ENCODE results near the gene SLC6A7. TPM values are rescaled to one million over a fixed set of nuclear protein-coding genes. Genes with fewer than 3 reads are reported as not detected.

SLC6A7 gene
- polyA plus RNA-seq, 1 donor: 5.7 TPM

DNA sequence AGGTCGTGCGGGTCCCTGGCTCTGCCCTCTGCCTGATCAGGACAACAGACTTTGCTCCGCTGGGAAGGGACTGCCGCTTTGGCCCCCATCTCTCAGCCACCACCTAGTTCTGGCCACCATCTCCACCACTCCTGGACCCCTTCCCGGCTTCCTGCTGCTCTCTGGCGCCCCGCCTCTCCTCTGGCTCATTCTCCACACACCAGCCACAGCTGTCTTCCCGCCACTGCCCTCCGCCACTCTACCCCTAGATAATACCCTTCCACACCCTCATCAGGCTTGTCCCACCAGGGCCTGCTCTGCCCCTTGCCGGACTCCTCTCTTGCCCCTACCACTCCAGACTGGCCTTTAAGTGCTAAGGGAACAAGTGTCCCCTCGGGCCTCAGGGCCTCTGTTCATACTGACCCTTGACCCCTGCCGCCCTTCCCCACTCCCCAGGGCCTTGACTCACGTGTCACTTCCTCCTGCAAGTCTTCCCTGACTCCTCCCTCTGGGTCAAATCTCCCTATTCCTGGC is 26.3 kb upstream of the SLC6A7 start:
- Histone ChIP-seq H3K36me3 (ENCODE audit: control insufficient read depth, insufficient read depth, low read length) (no peaks in the 10 kb centered on the region), H3K4me3 (ENCODE audit: low read length) (no peak overlapping the region), H3K27me3 (ENCODE audit: control insufficient read depth, insufficient read depth, low read length) (peaks cover 2% of the 10 kb centered on the region), H3K27ac (ENCODE audit: low read length) (peak overlapping the region; percentile 99), H3K4me1 (ENCODE audit: control insufficient read depth, insufficient read depth, low read length) (peaks cover 56% of the 10 kb centered on the region), H3K9me3 (ENCODE audit: control insufficient read depth, low read depth, low read length) (no peaks in the 10 kb centered on the region)
- DNase-seq: peak in 1 of 2 donors; percentile 86
- WGBS (ENCODE audit: insufficient coverage, low lambda C conversion rate): no CpG with 5 or more reads among the region's 13 CpGs

DNA sequence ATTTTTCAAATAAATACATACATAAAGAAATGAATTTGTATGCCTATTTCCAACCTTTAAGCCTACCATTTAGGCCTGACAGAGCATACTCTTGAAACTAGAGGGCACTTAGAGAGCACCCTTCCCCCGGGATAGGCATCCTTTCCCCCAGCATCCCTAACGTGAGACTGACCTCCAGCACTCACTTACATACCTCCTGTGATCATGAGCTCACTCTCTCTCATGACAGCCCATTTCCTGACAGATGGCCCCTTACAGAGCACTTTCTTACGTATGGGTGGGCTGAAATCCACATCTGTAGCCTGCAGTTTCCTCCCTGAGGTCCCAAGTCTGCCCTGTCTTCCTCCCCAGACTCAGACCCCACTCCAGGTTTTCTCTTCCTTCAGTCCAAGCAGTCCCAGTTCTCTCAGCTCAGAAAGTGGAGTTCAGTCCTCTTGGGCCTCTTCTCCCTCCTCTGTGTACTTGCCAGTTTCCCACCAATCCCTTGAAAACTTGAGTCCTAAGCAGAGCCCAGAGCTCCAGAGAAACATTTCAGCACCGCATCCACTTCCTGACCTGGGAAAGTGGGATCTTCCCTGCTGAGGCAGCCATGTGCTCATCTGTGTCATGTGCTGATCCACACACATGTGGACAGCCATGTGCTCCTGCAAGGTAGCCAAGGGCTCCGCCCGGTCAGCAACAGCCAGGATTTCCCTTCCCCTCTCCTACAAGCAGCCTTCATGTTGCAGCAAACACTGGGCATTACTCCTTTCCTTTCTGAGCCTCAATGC is 25.5 kb upstream of the SLC6A7 start:
- H3K27ac ChIP-seq (ENCODE audit: low read length): peak overlapping the region; percentile 99
- DNase-seq: peak in 1 of 2 donors; percentile 73
- H3K4me3 ChIP-seq (ENCODE audit: low read length): no peak overlapping the region
- H3K36me3 ChIP-seq (ENCODE audit: control insufficient read depth, insufficient read depth, low read length): no peaks in the 10 kb centered on the region
- no peaks in the 10 kb centered on the region for H3K9me3 ChIP-seq (ENCODE audit: control insufficient read depth, low read depth, low read length)
- peaks cover 59% of the 10 kb centered on the region for H3K4me1 ChIP-seq (ENCODE audit: control insufficient read depth, insufficient read depth, low read length)
- no CpG with 5 or more reads among the region's 6 CpGs for WGBS (ENCODE audit: insufficient coverage, low lambda C conversion rate)
- H3K27me3 ChIP-seq (ENCODE audit: control insufficient read depth, insufficient read depth, low read length): peaks cover 2% of the 10 kb centered on the region

- Histone ChIP-seq H3K4me3 (ENCODE audit: low read length) (peak overlapping the region; percentile 39), H3K9me3 (ENCODE audit: control insufficient read depth, low read depth, low read length) (no peaks in the 10 kb centered on the region), H3K27ac (ENCODE audit: low read length) (peak overlapping the region; percentile 79), H3K4me1 (ENCODE audit: control insufficient read depth, insufficient read depth, low read length) (peaks cover 63% of the 10 kb centered on the region), H3K27me3 (ENCODE audit: control insufficient read depth, insufficient read depth, low read length) (peaks cover 2% of the 10 kb centered on the region), H3K36me3 (ENCODE audit: control insufficient read depth, insufficient read depth, low read length) (peaks cover 12% of the 10 kb centered on the region)
- no peak for DNase-seq
- no CpG with 5 or more reads among the region's 27 CpGs for WGBS (ENCODE audit: insufficient coverage, low lambda C conversion rate)
Measured at GRCh38 chr5:150166037-150166649, 23.7 kb upstream of the SLC6A7 start.

GRCh38 chr5:150166650-150167511 is 23.0 kb upstream of the SLC6A7 start, which contains the start of gene CDX1:
Gene CDX1 (plus strand): TSS chr5:150166778. CDS start chr5:150166877, 99 bp downstream.
- Histone ChIP-seq H3K36me3 (ENCODE audit: control insufficient read depth, insufficient read depth, low read length) (peaks cover 18% of the 10 kb centered on the region), H3K9me3 (ENCODE audit: control insufficient read depth, low read depth, low read length) (no peaks in the 10 kb centered on the region), H3K27me3 (ENCODE audit: control insufficient read depth, insufficient read depth, low read length) (peaks cover 2% of the 10 kb centered on the region), H3K27ac (ENCODE audit: low read length) (peak within 1 kb of the TSS; percentile 99), H3K4me3 (ENCODE audit: low read length) (peak within 1 kb of the TSS; percentile 80), H3K4me1 (ENCODE audit: control insufficient read depth, insufficient read depth, low read length) (peaks cover 61% of the 10 kb centered on the region)
- peak in 1 of 2 donors; percentile 80 for DNase-seq
- no CpG with 5 or more reads among the region's 93 CpGs for WGBS (ENCODE audit: insufficient coverage, low lambda C conversion rate)

DNA sequence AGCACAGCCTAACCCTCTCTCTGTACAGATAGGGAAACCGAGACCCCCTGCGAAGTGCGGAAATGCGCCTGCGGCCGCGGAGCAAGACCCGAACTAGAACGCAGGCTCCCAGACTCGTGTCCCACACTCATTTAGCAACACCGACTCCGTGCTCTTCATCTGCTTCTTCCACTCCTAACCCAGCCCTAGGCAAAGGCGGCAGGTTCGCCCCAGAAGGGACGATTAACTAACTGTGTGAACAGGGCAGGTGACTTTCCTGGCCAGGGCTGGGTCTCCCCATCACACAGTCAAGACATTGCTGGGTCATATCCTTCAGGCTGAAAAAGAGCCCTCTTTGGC is 22.4 kb upstream of the SLC6A7 start:
- peaks cover 62% of the 10 kb centered on the region for H3K4me1 ChIP-seq (ENCODE audit: control insufficient read depth, insufficient read depth, low read length)
- WGBS (ENCODE audit: insufficient coverage, low lambda C conversion rate): no CpG with 5 or more reads among the region's 15 CpGs
- DNase-seq: peak in 1 of 2 donors; percentile 58
- H3K4me3 ChIP-seq (ENCODE audit: low read length): peak overlapping the region; percentile 80
- H3K27ac ChIP-seq (ENCODE audit: low read length): peak overlapping the region; percentile 86
- H3K36me3 ChIP-seq (ENCODE audit: control insufficient read depth, insufficient read depth, low read length): peaks cover 24% of the 10 kb centered on the region
- peaks cover 2% of the 10 kb centered on the region for H3K27me3 ChIP-seq (ENCODE audit: control insufficient read depth, insufficient read depth, low read length)
- no peaks in the 10 kb centered on the region for H3K9me3 ChIP-seq (ENCODE audit: control insufficient read depth, low read depth, low read length)

DNA sequence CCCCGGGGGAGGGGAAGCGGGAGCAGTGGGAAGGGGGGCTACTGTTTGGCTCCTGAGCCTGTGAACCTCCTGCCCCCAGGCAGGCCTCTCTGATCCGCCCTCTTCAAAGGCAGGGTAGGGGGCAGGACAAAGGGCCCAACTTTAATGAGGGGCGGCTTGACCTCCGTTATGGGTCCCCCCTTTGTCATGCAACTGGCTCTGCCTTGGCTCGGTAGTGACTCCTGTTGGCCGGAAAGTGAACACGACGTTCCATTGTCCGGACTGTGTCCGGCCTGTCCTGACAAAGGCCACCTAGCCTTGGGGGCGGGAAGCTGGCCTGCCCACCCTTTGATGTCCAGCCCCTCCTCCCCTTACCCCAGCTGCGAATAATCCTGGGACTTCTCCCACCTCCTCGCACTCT is 22.0 kb upstream of the SLC6A7 start:
- H3K27ac ChIP-seq (ENCODE audit: low read length): peak overlapping the region; percentile 86
- WGBS (ENCODE audit: insufficient coverage, low lambda C conversion rate): no CpG with 5 or more reads among the region's 14 CpGs
- peak overlapping the region; percentile 80 for H3K4me3 ChIP-seq (ENCODE audit: low read length)
- DNase-seq: peak in 1 of 2 donors; percentile 55
- H3K4me1 ChIP-seq (ENCODE audit: control insufficient read depth, insufficient read depth, low read length): peaks cover 64% of the 10 kb centered on the region
- no peaks in the 10 kb centered on the region for H3K9me3 ChIP-seq (ENCODE audit: control insufficient read depth, low read depth, low read length)
- H3K36me3 ChIP-seq (ENCODE audit: control insufficient read depth, insufficient read depth, low read length): peaks cover 27% of the 10 kb centered on the region
- H3K27me3 ChIP-seq (ENCODE audit: control insufficient read depth, insufficient read depth, low read length): peaks cover 2% of the 10 kb centered on the region

DNA sequence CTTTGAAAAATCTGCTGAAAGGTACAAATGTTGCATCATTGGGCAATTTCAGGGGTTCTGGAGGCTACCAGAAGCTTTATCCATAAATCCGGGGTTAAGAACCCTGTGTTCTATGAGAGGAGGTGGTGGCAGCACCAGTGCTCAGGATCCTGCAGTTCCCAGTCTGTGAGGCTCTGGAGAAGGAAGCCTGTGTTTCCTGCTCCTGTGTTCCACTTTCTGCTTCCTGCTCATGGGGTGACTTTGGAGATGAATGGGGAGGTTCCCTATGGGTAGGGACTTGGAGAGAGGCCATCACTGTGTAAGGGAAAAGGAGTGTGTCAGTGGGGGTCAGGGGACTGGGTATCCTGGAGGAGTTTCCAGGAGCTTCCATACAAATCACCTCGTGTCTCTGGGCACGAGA is 21.0 kb upstream of the SLC6A7 start:
- Histone ChIP-seq H3K27me3 (ENCODE audit: control insufficient read depth, insufficient read depth, low read length) (peaks cover 2% of the 10 kb centered on the region), H3K9me3 (ENCODE audit: control insufficient read depth, low read depth, low read length) (no peaks in the 10 kb centered on the region), H3K27ac (ENCODE audit: low read length) (peak overlapping the region; percentile 86), H3K36me3 (ENCODE audit: control insufficient read depth, insufficient read depth, low read length) (peaks cover 34% of the 10 kb centered on the region), H3K4me3 (ENCODE audit: low read length) (peak overlapping the region; percentile 80), H3K4me1 (ENCODE audit: control insufficient read depth, insufficient read depth, low read length) (peaks cover 64% of the 10 kb centered on the region)
- no CpG with 5 or more reads among the region's 3 CpGs for WGBS (ENCODE audit: insufficient coverage, low lambda C conversion rate)
- no peak for DNase-seq

DNA sequence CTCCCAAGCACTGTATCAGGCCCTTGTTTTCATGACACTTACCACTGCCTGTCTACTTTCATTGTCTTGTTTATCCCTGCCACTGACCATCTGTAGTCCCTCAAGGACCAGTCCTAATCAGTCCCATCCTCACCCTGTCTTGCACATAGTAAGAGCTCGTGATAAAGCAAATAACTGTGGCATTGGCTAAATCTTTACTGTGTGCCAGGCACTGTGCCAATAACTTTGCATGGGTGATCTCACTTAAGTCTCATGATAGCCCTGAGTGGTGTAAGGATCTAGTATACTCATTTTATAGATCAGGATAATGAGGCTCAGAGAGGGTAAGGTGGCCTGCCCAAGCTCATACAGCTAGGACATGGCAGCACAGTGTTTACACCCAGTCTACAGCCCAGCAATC is 17.7 kb upstream of the SLC6A7 start:
- Histone ChIP-seq H3K27ac (ENCODE audit: low read length) (no peak overlapping the region), H3K4me3 (ENCODE audit: low read length) (no peak overlapping the region), H3K36me3 (ENCODE audit: control insufficient read depth, insufficient read depth, low read length) (peaks cover 57% of the 10 kb centered on the region), H3K27me3 (ENCODE audit: control insufficient read depth, insufficient read depth, low read length) (peaks cover 2% of the 10 kb centered on the region), H3K9me3 (ENCODE audit: control insufficient read depth, low read depth, low read length) (no peaks in the 10 kb centered on the region), H3K4me1 (ENCODE audit: control insufficient read depth, insufficient read depth, low read length) (peaks cover 70% of the 10 kb centered on the region)
- no peak for DNase-seq
- WGBS (ENCODE audit: insufficient coverage, low lambda C conversion rate): no CpG with 5 or more reads among the region's 1 CpG

DNA sequence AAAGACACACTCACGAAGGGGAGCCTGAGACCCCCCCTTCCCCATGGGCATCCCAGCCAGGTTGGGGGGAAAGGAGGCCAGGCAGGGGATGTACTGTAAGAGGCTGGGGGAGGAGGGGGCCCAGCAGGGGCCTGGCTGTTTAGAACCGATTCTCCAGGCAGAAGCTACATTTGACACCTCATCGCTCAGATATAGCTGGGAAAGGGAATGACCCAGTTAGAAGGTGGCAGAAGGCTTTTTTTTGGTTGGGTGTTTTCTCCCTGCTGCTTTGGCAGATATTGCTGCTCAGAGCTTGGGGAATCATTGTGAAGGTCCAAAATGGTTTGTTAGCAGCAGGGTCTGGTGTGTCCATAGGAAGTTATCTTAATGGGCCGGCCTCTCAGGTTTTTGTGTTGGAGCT is 17.3 kb upstream of the SLC6A7 start:
- WGBS (ENCODE audit: insufficient coverage, low lambda C conversion rate): no CpG with 5 or more reads among the region's 4 CpGs
- Histone ChIP-seq H3K4me1 (ENCODE audit: control insufficient read depth, insufficient read depth, low read length) (peaks cover 74% of the 10 kb centered on the region), H3K9me3 (ENCODE audit: control insufficient read depth, low read depth, low read length) (no peaks in the 10 kb centered on the region), H3K4me3 (ENCODE audit: low read length) (no peak overlapping the region), H3K27me3 (ENCODE audit: control insufficient read depth, insufficient read depth, low read length) (no peaks in the 10 kb centered on the region), H3K27ac (ENCODE audit: low read length) (peak overlapping the region; percentile 39), H3K36me3 (ENCODE audit: control insufficient read depth, insufficient read depth, low read length) (peaks cover 57% of the 10 kb centered on the region)
- DNase-seq: no peak

GRCh38 chr5:150173161-150173560 is 16.7 kb upstream of the SLC6A7 start:
- 80% methylated on average over 1 of the region's 3 CpGs for WGBS (ENCODE audit: insufficient coverage, low lambda C conversion rate)
- Histone ChIP-seq H3K9me3 (ENCODE audit: control insufficient read depth, low read depth, low read length) (no peaks in the 10 kb centered on the region), H3K4me1 (ENCODE audit: control insufficient read depth, insufficient read depth, low read length) (peaks cover 80% of the 10 kb centered on the region), H3K27ac (ENCODE audit: low read length) (peak overlapping the region; percentile 39), H3K27me3 (ENCODE audit: control insufficient read depth, insufficient read depth, low read length) (no peaks in the 10 kb centered on the region), H3K4me3 (ENCODE audit: low read length) (no peak overlapping the region), H3K36me3 (ENCODE audit: control insufficient read depth, insufficient read depth, low read length) (peaks cover 57% of the 10 kb centered on the region)
- peak in 1 of 2 donors; percentile 71 for DNase-seq

All from large intestine (tissue), 3 donors.